NCI-H2107 (cell line): ENCODE data around the gene SCAMP2.
A peak's percentile ranks its signal among the peaks of the same experiment; 100 is the strongest.
"Not testable (repeated sequence)": the region's sequence is repeated elsewhere in the genome, so short reads cannot be mapped to it uniquely, and the experiment has no call there.

Experiments used
- DNase-seq: peaks from one replicate; lab custom pipeline; 2025; lab: John Stamatoyannopoulos, UW

SCAMP2 gene

GRCh38 chr15:74890665-74890960 lies 17.4 kb upstream of the SCAMP2 start:
- DNase-seq: no peak

- peak; percentile 42 for DNase-seq
Observed at GRCh38 chr15:74889883-74890664, 16.9 kb upstream of the SCAMP2 start, which contains the start of gene MPI. Gene MPI (plus strand): TSS chr15:74890042. CDS start chr15:74890074, 32 bp downstream.

GRCh38 chr15:74889390-74889882 lies 16.3 kb upstream of the SCAMP2 start:
- DNase-seq: no peak

GRCh38 chr15:74888716-74889115 lies 15.6 kb upstream of the SCAMP2 start:
- DNase-seq: no peak

DNA sequence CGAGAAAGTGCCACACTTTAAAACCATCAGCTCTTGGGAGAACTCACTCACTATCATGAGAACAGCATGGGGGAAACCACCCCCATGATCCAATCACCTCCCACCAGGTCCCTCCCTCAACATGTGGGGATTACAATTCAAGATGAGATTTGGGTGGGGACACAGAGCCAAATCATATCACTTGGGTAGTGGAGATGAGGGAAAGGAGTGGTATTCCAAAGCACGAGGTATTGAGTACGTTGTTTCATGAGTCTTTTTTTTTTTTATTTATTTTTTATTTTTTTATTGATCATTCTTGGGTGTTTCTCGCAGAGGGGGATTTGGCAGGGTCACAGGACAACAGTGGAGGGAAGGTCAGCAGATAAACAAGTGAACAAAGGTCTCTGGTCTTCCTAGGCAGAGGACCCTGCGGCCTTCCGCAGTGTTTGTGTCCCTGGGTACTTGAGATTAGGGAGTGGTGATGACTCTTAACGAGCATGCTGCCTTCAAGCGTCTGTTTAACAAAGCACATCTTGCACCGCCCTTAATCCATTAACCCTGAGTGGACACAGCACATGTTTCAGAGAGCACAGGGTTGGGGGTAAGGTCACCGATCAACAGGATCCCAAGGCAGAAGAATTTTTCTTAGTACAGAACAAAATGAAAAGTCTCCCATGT lies 14.5 kb upstream of the SCAMP2 start:
- not testable (repeated sequence) for DNase-seq

DNA sequence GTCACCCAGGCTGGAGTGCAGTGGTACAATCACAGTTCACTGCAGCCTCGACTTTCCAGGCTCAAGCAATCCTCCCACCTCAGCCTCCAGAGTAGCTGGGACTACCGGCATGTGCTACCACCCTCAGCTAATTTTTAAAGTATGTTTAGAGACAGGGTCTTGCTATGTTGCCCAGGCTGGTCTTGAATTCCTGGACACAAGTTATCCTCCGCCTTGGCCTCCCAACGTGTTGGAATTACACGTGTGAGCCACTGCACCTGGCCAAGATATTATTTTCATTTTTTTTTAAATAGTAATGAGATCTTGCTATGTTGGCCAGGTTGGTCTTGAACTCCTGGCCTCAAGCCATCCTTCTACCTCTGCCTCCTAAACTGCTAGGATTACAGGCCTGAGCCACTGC lies 12.3 kb upstream of the SCAMP2 start:
- no peak for DNase-seq

- no peak for DNase-seq
Observed at GRCh38 chr15:74884428-74885223, 11.5 kb upstream of the SCAMP2 start.

DNA sequence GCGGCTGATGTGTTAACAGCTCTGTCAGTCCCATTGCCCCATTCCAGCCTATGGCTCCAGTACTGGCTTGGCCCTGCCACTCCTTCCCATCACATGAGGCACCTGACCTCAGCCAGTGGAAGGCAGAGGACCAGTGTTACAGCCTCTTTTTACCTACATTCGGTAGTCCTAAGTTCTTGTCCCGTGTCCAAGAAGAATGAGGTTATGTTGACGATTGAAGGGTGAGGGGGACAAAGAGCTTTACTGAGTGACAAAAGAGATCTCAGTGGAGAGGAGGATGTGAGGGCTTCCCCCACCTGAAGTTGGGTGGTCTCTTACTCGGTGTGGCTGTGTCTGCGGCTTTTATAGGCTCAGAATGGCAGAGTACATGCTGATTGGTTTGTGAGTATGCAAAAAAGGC lies 9.4 kb upstream of the SCAMP2 start:
- DNase-seq: no peak

DNA sequence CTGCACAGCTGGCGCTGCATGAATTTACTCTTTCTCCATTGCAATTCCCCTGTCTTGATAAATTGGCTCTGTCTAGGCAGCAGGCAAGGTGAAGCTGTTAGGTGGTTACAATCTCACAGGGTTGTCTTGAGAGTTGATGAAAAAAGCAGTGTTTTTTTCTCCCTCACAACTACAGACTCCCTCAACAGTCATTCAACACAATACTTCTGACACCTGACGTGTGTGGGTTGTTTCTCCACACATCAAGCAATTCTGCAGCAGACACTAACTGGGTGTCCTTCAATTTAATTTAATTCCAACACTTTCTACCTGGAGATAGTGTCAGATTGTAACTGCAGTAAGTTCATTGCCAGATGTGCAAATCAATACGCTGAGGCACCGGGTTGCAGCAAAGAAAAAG lies 5.1 kb upstream of the SCAMP2 start:
- DNase-seq: no peak

GRCh38 chr15:74873756-74874424 lies 725 bp upstream of the SCAMP2 start:
- DNase-seq: no peak

DNA sequence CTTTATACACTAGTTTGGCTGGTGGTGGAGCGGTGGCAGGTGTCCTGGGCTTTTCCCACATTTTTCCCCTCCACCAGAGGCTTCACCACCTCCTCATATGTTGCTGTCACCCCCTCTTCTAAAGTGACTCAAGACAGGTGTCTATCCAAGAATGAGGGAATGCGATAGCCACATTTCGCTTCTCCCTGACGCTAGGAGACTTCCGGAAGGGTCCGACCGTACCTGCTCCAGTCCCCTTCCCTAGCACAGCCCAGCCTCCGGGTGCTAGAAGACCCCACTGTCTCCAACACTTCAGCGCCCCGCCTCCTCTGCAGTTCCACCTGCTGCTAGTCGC lies 496 bp downstream of the SCAMP2 start:
- DNase-seq: no peak

GRCh38 chr15:74870436-74871215 lies 2.5 kb downstream of the SCAMP2 start:
- no peak for DNase-seq

DNA sequence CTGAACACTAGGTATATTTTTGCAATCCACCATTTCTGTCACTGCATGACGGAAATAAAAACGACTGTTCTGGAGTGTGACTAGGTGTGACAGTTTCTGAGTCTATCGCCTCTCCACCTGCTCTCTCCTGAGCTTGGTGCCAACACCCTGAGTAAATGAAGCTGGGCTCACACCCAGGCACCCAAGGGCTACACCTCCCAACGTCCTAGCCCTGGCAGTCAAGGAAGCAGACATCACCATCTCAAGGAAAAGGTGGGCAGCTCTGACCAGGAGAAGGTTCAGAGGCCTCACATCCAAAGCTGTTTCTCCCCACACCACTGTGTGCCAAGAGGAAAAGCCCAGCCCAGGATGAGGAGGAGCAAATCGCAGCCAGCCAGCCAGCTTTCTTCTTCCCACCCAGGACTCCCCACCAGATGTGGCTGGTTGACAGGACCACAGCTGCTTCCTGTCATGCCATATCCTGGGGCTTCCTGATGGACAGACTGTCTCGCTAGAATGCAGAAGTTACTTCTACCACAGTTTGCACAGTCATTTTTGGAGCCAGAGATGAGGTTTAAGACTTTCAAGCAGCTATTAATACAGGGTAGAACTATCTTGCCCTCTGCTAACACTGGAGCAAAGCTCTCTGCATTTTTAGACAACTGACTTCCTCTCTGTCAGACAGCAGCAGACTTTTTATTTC lies 3.3 kb downstream of the SCAMP2 start:
- no peak for DNase-seq

DNA sequence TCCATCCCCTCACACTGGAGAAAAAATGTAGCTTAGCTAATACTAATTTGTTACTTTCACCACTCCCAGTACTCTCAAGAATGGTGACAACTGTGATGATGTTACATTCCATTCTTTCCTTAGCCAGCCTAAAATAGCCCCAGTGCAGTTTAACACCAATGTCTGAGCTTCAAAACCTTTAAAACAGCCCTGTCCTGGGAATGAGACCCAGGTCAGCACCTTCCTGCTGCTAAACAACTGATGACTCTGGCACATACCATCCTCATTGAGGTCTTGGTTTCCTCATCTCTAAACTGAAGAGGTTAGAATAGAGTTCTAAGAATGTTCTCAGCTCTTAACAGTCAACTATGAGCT lies 3.8 kb downstream of the SCAMP2 start:
- DNase-seq: no peak

DNA sequence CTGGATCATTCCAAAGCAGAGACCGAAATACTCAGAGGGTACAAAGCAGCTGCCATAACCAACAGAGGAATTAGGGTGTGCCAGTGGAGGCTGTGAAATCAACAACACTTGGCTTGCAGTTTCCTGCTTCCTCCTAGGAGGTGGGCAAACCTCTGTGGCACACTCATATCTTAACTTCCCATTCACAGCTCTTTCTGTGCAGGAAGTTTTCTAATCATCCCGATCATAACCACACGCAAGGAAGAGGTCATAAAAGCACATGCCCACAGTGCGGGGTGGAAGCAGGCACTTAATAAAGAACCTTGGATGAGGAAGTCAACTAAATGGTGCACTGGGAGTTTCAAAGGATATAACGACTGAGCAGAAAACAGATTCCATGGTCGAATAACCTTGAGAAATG lies 5.1 kb downstream of the SCAMP2 start:
- no peak for DNase-seq

GRCh38 chr15:74867466-74868038 lies 5.6 kb downstream of the SCAMP2 start:
- DNase-seq: no peak

DNA sequence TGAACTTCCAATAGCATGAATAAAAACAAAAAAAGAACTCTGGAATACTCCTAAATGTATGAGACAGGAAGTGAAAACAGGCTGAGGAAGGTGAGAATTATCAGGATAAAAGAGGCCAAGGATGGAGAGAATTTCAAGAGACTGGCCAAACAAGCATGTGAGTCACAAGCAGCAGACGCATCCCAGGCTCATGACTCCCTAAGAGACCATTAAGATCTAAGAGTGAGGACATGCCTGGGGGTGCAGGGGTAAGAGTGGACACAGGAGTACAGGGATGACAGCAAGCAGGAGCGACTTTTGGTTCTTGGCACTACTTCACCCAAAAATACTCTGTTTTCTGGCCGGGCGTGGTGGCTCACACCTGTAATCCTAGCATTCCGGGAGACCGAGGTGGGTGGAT lies 7.1 kb downstream of the SCAMP2 start:
- no peak for DNase-seq

- DNase-seq: no peak
Observed at GRCh38 chr15:74865316-74865715, 7.8 kb downstream of the SCAMP2 start.

GRCh38 chr15:74864296-74864695 lies 8.9 kb downstream of the SCAMP2 start:
- no peak for DNase-seq

DNA sequence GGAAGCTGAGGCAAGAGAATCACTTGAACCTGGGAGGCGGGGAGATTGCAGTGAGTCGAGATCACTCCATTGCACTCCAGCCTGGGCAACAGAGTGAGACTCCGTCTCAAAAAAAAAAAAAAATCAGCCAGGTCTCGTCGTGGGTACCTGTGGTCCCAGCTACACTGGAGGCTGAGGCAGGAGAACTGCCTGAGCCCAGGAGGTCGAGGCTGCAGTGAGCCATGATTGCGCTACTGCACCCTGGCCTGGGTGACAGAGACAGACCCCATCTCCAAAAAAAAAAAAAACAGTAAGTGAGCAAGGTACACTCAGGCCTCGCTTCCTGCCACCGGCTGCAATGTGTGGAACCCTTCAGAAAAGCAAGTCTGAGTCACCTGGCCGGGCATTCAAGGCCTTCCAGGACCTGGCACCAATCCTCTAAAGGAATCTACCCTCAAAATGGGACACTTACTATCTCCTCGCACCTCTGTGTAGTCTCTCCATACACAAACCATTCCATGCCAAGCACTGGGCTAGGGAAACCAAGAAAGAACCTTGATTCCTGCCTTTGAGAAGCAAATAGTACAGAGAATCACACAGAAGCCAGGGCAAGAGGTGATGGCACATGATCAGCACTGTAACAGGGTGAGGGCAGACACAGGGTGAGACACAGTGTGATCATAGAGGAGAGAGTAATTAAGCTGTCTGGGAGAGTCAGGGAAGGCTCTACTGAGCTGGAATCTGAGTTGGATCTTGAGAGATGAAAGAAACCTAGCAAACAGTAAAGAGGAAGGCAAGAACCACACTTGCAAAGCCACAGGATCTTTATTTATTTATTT lies 9.7 kb downstream of the SCAMP2 start:
- DNase-seq: no peak
